ENCODE measurements around the gene BRF1.

DNA sequence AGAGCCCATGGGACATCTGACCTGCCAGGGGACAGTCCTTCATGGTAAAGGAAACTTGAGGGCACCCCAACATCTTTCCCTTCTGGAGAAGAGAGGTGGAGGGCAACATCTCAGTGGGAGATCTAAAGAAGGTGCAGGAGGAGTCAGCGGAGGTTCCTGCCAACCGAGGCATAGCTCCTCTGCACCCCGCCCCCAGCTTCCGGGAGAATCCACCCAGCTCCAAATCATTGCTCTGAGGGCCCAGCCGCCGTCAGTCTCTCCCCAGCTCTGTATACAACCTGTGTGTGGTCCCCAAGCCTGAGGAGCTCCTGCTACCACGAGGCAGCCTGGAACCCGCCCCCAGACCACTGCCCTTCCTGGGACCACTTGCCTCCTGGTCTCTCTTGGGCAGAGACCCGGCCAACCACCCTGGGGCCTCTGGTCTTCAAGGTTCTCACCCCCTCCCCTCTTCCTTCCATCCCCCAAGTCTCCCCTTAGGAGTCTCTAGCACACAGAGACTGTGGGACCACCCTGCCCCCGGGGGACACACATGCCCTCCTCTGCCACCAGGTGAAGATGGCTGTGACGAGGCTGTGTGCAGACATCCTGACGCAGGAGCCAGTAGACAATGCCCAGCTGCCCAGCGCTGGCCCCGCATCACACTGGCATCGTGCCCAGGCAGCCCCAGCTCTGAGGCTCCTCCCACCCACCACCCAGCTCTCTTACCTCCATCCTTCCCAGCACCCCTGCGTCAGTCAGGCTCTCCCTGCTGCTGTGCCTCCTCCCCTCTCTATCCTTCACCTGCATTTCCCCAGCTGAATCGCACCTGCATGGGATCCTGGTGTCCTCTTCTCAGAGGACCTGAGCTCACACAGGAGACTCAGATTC is 106.7 kb downstream of the BRF1 start:
- TF ChIP-seq, protein P1, sequence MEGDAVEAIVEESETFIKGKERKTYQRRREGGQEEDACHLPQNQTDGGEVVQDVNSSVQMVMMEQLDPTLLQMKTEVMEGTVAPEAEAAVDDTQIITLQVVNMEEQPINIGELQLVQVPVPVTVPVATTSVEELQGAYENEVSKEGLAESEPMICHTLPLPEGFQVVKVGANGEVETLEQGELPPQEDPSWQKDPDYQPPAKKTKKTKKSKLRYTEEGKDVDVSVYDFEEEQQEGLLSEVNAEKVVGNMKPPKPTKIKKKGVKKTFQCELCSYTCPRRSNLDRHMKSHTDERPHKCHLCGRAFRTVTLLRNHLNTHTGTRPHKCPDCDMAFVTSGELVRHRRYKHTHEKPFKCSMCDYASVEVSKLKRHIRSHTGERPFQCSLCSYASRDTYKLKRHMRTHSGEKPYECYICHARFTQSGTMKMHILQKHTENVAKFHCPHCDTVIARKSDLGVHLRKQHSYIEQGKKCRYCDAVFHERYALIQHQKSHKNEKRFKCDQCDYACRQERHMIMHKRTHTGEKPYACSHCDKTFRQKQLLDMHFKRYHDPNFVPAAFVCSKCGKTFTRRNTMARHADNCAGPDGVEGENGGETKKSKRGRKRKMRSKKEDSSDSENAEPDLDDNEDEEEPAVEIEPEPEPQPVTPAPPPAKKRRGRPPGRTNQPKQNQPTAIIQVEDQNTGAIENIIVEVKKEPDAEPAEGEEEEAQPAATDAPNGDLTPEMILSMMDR (IDR thresholded peaks at IDR 0.05): no peak
- TF ChIP-seq POLR2A (IDR thresholded peaks at IDR 0.05): no peak
- TF ChIP-seq EP300 (IDR thresholded peaks at IDR 0.05): no peak

Data from ovary (tissue), 3 donors.